ENCODE results near the gene SNX30.

- TF ChIP-seq, protein P1, sequence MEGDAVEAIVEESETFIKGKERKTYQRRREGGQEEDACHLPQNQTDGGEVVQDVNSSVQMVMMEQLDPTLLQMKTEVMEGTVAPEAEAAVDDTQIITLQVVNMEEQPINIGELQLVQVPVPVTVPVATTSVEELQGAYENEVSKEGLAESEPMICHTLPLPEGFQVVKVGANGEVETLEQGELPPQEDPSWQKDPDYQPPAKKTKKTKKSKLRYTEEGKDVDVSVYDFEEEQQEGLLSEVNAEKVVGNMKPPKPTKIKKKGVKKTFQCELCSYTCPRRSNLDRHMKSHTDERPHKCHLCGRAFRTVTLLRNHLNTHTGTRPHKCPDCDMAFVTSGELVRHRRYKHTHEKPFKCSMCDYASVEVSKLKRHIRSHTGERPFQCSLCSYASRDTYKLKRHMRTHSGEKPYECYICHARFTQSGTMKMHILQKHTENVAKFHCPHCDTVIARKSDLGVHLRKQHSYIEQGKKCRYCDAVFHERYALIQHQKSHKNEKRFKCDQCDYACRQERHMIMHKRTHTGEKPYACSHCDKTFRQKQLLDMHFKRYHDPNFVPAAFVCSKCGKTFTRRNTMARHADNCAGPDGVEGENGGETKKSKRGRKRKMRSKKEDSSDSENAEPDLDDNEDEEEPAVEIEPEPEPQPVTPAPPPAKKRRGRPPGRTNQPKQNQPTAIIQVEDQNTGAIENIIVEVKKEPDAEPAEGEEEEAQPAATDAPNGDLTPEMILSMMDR (IDR thresholded peaks at IDR 0.05): no peak
- no peak for TF ChIP-seq POLR2AphosphoS5 (IDR thresholded peaks at IDR 0.05)
- no peak for TF ChIP-seq POLR2A (IDR thresholded peaks at IDR 0.05)
These were observed 2.0 kb downstream of the SNX30 start for GRCh38 chr9:112752334-112753125.

Data from sigmoid colon (tissue), 4 donors.